ENCODE results near the gene RPL10.

DNA sequence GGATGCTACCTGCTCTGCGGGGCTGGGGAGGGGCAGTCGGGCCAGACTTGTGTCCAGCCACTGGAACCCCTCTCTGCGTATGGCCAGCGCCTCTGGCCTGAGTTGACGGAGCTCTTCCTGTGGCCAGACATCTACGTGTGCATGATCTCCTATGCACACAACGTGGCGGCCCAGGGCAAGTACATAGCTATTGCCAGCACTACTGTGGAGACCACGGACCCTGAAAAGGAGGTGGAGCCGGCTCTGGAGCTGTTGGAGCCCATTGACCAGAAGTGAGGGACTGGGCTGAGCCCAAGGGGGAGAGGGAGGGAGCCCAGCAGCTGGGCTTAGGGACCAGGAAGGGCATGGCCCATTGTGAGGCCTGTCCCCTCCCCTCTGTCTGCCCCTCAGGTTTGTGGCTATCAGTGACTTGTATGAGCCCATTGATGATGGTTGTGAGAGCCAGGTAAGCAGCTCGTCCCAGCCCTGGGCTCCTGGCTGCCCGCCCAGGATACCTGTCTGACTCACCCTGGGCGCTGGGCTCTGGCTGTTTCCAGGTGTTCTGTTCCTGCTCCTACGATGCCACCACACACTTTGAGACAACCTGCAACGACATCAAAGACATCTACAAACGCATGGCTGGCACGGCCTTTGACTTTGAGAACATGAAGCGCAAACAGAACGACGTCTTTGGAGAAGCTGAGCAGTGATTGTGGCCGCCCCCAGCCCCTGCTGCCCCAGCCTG lies 44.0 kb downstream of the RPL10 start:
- TF ChIP-seq, protein P1, sequence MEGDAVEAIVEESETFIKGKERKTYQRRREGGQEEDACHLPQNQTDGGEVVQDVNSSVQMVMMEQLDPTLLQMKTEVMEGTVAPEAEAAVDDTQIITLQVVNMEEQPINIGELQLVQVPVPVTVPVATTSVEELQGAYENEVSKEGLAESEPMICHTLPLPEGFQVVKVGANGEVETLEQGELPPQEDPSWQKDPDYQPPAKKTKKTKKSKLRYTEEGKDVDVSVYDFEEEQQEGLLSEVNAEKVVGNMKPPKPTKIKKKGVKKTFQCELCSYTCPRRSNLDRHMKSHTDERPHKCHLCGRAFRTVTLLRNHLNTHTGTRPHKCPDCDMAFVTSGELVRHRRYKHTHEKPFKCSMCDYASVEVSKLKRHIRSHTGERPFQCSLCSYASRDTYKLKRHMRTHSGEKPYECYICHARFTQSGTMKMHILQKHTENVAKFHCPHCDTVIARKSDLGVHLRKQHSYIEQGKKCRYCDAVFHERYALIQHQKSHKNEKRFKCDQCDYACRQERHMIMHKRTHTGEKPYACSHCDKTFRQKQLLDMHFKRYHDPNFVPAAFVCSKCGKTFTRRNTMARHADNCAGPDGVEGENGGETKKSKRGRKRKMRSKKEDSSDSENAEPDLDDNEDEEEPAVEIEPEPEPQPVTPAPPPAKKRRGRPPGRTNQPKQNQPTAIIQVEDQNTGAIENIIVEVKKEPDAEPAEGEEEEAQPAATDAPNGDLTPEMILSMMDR (conservative IDR thresholded peaks at IDR 0.05; ENCODE audit: low read depth, low read length) = no peak
- TF ChIP-seq EZH2 (IDR thresholded peaks at IDR 0.05; ENCODE audit: borderline replicate concordance, low read depth, low read length, poor library complexity, severe bottlenecking) = no peak

Data from A673 (cell line).